GM18520 (cell line): Measurements from ENCODE around the gene ZSCAN5C.
"Not testable (repeated sequence)": the region's sequence is repeated elsewhere in the genome, so short reads cannot be mapped to it uniquely, and the experiment has no call there.

Source experiments
- ATAC-seq: cut with Tn5 transposase; IDR thresholded peaks from one replicate; pipeline ENCODE4 v1.9.1; 2021; ENCODE audit not compliant: unreplicated experiment

ZSCAN5C gene

GRCh38 chr19:56201973-56202372 lies at the start of gene ZSCAN5C:
ZSCAN5C (plus strand) TSS chr19:56202273; CDS start chr19:56205914, 3,641 bp downstream.
- no peak for ATAC-seq

GRCh38 chr19:56152644-56153043 lies 49.4 kb upstream of the ZSCAN5C start:
- no peak for ATAC-seq

- ATAC-seq, result no peak
Observed at GRCh38 chr19:56153507-56153906, 48.6 kb upstream of the ZSCAN5C start.

GRCh38 chr19:56155124-56155687 lies 46.9 kb upstream of the ZSCAN5C start:
- no peak for ATAC-seq

DNA sequence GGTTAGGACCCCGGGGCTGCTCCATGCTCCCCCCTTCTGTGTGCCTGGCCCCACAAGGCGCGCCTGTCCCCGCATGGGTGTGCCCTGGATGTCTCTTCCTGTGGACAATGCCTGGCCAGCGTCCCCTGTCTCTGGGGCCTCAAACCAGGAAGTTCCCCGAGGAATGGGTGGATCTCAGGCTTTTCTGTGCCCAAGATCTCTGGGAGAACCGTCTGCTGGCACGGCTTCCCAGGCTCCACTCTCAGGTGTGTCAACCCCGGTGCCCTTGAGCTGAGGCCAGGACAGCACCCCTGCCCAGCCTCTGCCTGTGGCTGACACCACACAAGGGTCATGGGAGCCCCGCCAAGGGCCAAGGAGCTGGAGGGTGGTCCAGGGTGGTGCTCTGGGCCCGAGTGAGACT lies 45.3 kb upstream of the ZSCAN5C start:
- no peak for ATAC-seq

DNA sequence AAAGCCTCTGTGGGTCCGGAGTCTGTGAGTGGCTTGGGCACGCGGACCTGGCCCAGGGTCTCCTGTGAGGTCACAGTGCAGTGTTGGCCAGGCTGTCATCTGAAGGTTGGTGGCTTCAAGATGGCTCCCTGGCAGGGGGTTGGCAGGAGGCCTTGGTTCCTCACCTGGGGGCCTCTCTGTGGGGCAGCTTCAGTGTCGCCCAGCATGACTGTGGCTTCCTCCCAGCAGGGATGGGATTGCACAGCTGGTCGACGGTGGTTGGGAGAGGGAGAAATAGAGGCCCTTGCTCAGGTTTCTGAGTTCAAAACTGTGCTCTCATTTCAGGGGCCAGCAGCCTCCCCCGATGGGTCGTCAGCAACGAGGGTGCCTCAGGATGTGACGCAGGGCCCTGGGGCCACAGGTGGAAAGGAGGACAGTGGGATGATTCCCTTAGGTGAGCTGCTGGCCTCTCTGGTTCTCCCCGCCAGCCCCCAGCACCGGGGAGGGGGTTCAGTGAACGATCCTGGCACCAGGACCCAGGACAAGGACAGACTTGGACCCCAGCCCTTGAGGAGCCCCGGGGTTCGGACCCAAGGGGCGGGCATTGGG lies 43.8 kb upstream of the ZSCAN5C start:
- no peak for ATAC-seq

- no peak for ATAC-seq
Observed at GRCh38 chr19:56159009-56159559, 43.0 kb upstream of the ZSCAN5C start.

GRCh38 chr19:56159622-56160271 lies 42.3 kb upstream of the ZSCAN5C start:
- no peak for ATAC-seq

GRCh38 chr19:56161534-56161933 lies 40.5 kb upstream of the ZSCAN5C start:
- no peak for ATAC-seq

DNA sequence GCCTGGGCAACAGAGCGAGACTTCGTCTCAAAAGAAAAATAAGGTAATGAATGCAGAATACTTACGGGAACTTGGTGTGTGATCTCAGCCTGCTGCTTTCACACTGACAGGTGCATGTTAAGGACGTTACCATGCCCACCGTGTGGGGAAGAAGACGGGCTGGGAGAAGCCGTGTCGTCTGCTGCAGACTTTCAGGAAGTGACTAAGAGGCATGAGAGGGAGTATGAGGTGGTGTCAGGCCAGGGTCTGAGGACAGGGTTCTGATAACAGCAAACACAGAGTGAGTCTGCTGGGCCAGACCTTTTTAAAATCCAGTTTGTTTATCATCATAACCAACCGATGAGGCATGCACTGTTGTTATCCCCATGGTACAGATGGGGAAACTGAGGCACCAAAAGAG lies 39.8 kb upstream of the ZSCAN5C start:
- ATAC-seq, result no peak

GRCh38 chr19:56163097-56163496 lies 39.0 kb upstream of the ZSCAN5C start:
- ATAC-seq, result no peak

- no peak for ATAC-seq
Observed at GRCh38 chr19:56167064-56167578, 35.0 kb upstream of the ZSCAN5C start.

DNA sequence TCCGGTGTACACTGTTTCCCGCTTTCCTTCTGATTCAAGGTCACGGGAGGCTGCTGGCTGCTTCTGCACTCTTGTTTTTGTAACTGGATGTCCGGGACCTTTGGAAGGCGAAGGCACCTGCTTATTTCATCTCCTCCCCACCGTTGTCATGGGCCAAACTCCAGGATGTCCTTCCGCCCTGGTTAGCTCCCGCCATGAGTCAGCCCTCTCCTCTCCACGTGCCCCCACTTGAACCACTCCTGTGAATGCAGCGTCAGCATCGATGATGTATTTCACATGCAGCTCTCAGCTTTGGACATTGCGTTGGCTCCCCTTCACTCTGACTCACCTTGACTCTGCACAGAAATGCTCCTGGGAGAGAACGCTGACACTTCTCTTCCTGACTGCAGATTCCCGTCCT lies 31.8 kb upstream of the ZSCAN5C start:
- ATAC-seq, result no peak

- ATAC-seq, result no peak
Observed at GRCh38 chr19:56174086-56174485, 28.0 kb upstream of the ZSCAN5C start.

DNA sequence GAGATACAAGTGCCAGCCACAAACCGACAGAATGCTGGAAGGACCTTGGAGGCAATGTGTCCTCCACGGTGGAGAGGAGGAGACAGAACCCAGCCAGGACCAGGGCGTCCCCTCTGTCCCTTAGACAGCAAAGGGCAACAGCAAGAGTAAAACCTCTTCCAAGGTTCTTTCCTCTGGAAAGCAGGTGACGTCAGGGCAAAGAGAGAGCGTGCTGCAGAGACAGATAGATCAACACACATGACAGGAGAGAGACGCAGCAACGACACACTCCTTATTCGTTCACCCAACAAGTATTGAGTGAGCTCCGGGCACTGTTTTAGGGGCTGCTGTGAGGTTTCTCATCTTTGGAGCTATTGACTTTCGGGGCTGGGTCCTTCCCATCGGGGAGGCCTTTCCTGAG lies 27.5 kb upstream of the ZSCAN5C start:
- ATAC-seq, result no peak

- ATAC-seq, result not testable (repeated sequence)
Observed at GRCh38 chr19:56175861-56176307, 26.2 kb upstream of the ZSCAN5C start, which contains the start of gene GALP. GALP (plus strand) TSS chr19:56176008; CDS start chr19:56177109, 1,101 bp downstream.

DNA sequence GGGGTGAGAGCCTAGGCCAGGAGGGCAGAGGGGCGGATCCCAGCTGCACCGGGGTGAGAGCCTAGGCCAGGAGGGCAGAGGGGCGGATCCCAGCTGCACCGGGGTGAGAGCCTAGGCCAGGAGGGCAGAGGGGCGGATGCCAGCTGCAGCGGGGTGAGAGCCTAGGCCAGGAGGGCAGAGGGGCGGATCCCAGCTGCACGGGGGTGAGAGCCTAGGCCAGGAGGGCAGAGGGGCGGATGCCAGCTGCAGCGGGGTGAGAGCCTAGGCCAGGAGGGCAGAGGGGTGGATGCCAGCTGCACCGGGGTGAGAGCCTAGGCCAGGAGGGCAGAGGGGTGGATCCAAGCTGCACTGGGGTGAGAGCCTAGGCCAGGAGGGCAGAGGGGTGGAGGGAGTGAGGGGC lies 25.8 kb upstream of the ZSCAN5C start:
- not testable (repeated sequence) for ATAC-seq

- ATAC-seq, result no peak
Observed at GRCh38 chr19:56176881-56177280, 25.2 kb upstream of the ZSCAN5C start.

DNA sequence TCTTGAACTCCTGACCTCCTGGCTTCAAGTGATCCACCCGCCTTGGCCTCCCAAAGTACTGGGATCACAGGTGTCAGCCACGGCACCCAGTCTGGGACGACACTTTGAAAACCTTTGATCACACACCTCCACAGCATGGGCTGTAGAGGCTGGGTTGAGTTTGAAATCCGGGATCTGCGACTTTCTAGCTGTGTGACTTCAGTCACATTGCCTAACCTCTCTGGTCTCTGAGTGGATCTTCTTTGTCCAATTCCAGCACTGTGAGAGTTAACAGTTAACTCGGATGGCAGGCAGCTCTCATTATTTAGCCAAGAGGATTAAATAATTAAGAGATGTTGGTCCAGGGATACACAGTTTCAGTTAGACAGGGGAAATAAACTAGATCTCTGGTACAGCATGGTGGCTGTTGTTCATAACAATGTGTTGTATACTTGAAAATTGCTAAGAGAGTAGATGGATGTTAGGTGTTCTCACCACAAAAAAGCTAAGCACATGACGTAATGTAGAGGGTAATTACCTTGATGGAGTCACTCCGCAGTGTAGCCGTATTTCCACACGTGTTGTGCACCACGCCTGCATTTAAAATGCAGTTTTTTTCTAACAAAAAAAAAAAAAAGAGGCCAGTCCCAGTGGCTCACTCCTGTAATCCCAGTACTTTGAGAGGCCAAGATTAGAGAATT lies 24.4 kb upstream of the ZSCAN5C start:
- ATAC-seq, result no peak

- no peak for ATAC-seq
Observed at GRCh38 chr19:56189785-56190184, 12.3 kb upstream of the ZSCAN5C start.

DNA sequence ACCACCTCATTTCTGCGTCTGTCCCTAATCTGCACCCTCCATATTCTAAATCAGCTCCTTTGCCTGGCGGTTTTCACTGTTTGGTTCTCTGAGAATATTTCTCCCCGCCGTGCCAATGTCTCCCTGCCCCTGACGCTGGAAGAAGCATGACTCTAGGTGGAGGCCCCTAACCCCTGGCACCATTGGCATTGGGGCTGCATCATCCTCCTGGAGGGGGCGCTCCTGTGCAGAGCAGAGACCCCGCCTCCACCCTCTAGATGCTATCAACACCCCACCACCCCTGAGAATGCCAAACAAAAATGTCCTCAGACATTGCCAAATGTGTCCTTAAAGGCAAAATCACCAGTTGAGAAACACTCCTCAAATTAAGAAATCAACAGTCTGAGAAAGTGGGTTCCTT lies 11.0 kb upstream of the ZSCAN5C start:
- no peak for ATAC-seq
